Endodermal cell (in vitro differentiated cells): ENCODE measurements around the gene DEDD. TPM values are rescaled to one million over a fixed set of nuclear protein-coding genes. Genes with fewer than 3 reads are reported as not detected.

Experiments used
- DNase-seq: peaks from one replicate; pipeline ENCODE4 v3.0.0-alpha.2; 2017
- H3K27ac ChIP-seq: 2 replicates; pipeline ENCODE4 v1.5.1; 2013; ENCODE audit warnings: mild to moderate bottlenecking, low read depth, low read length, moderate library complexity
- H3K27me3 ChIP-seq: 2 replicates; pipeline ENCODE4 v1.6.1; 2013; ENCODE audit warnings: mild to moderate bottlenecking, low read length, moderate library complexity; ENCODE audit not compliant: insufficient read depth, control insufficient read depth, poor library complexity, severe bottlenecking
- H3K36me3 ChIP-seq: 2 replicates; pipeline ENCODE4 v1.7.0; 2013; ENCODE audit warnings: mild to moderate bottlenecking, low read length, moderate library complexity; ENCODE audit not compliant: control insufficient read depth, insufficient read depth
- H3K4me1 ChIP-seq: one replicate; pipeline ENCODE4 v1.7.0; 2013; ENCODE audit warnings: low read length; ENCODE audit not compliant: control insufficient read depth, insufficient read depth
- H3K4me3 ChIP-seq: 2 replicates; pipeline ENCODE4 v1.5.1; 2013; ENCODE audit warnings: mild to moderate bottlenecking, low read length, moderate library complexity
- H3K9ac ChIP-seq: 2 replicates; pipeline ENCODE4 v1.6.1; 2013; ENCODE audit warnings: mild to moderate bottlenecking, low read length, moderate library complexity; ENCODE audit not compliant: poor library complexity, severe bottlenecking; ENCODE audit errors: extremely low read depth
- H3K9me3 ChIP-seq: 2 replicates; pipeline ENCODE4 v1.6.1; 2013; ENCODE audit warnings: mild to moderate bottlenecking, low read length, moderate library complexity; ENCODE audit not compliant: control insufficient read depth
- H3K27ac Mint-ChIP-seq: 2 replicates; pipeline ENCODE4 v1.8.0; 2020; ENCODE audit warnings: mixed read lengths
- H3K27me3 Mint-ChIP-seq: 2 replicates; pipeline ENCODE4 v1.8.0; 2021; ENCODE audit warnings: mild to moderate bottlenecking, mixed read lengths; ENCODE audit not compliant: insufficient read depth
- H3K36me3 Mint-ChIP-seq: 2 replicates; pipeline ENCODE4 v1.8.0; 2020; ENCODE audit warnings: low read depth, mixed read lengths
- H3K4me1 Mint-ChIP-seq: 2 replicates; pipeline ENCODE4 v1.8.0; 2020; ENCODE audit warnings: mixed read lengths
- H3K4me3 Mint-ChIP-seq: 2 replicates; pipeline ENCODE4 v1.8.0; 2020; ENCODE audit warnings: mild to moderate bottlenecking, moderate library complexity, mixed read lengths
- H3K9me3 Mint-ChIP-seq: 2 replicates; pipeline ENCODE4 v1.8.0; 2020; ENCODE audit warnings: mild to moderate bottlenecking, mixed read lengths
- WGBS, 2 experiments: methylation state at CpG; one replicate each; pipeline versions ENCODE4 v1.1.5 to v1.1.7; 2013; ENCODE audit warnings: missing lambda C conversion rate in 2 of 2, mixed read lengths in 1 of 2; ENCODE audit not compliant: insufficient coverage in 1 of 2, insufficient read length in 1 of 2; 5-methylcytosine and 5-hydroxymethylcytosine counted together
- total RNA-seq, 2 donors: library from RNA; stranded (reverse); fragmentation: NEBNext Ultra II Directional in 1 of 2; extraction: Animal tissue kit (Norgen Biotek cat#: 25700) in 1 of 2; gene quantifications; 2 replicates in 1 of 2; 3 replicates in 1 of 2; pipeline ENCODE4 v1.2.1, GENCODE V29; 2021
- TF ChIP-seq, protein P1 (sequence below): fragments of 200-600 bp; sonication (generic); conservative IDR thresholded peaks from 2 replicates; pipeline ENCODE4 v1.5.0; 2021; ENCODE audit warnings: antibody characterized with exemption, mild to moderate bottlenecking

DEDD gene
- total RNA-seq, 2 donors from 2014 or later = 34.2 to 39.8 TPM

DNA sequence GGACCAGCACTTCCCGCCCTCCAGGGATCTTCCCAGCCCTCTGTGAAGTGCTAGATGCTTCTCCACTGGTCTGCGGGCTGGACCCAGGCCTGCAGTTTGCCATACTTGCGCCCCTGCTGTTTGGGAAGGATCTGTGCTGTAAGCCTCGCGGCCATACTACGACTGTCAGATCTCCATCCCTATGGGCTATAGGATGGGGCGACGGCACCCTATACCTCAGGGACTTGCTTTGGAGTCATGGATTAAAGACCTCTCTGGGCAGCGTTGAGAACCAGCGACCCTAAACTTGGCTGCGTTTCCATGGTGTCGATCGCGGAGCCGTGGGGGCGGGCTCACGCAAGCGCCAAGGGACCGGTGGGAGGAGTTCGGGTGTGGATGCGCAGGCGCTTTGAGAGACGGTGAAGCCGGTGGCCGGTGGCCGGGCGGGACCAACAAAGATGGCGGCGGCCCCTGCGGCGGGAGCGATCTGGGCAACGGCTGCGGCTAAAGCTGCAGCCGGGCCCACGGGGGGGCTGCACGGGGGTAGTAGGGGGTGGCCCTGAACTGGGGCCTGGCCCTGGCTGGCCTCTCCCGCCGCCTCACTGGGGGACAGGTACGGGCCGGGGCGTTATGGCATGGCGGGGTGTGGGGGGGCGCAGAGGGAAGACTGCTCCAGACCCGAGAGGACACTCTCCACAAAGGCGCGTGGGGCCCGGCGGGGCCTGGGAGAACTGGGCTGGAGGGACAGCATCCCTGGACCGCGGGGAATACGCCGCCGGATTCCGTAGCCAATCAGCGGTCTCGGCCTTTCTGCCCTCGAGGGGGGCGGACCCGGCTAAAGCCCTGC, 26.8 kb upstream of the DEDD start, which contains the start of gene USP21:
Gene USP21 (plus strand): TSS at position 414 of the 826 bp plus-strand sequence. CDS start 1,141 bp downstream, outside the sequence.
- H3K9me3 ChIP-seq = no peaks in the 10 kb centered on the region
- no peaks in the 10 kb centered on the region for H3K27me3 Mint-ChIP-seq
- H3K4me1 Mint-ChIP-seq = peaks cover 25% of the 10 kb centered on the region
- 3 to 7% methylated on average over 25 to 60 of the region's 60 CpGs for WGBS, 2 experiments
- peak within 1 kb of the TSS; percentile 77 for H3K4me3 Mint-ChIP-seq
- H3K4me1 ChIP-seq = no peaks in the 10 kb centered on the region
- peaks cover 31% of the 10 kb centered on the region for H3K36me3 Mint-ChIP-seq
- no peaks in the 10 kb centered on the region for H3K27me3 ChIP-seq
- DNase-seq = peak; percentile 97
- no peaks in the 10 kb centered on the region for H3K9me3 Mint-ChIP-seq
- peak within 1 kb of the TSS; percentile 79 for H3K27ac ChIP-seq
- peak within 1 kb of the TSS; percentile 86 for H3K4me3 ChIP-seq
- H3K36me3 ChIP-seq = peaks cover 46% of the 10 kb centered on the region
- H3K27ac Mint-ChIP-seq = peak within 1 kb of the TSS; percentile 89
- H3K9ac ChIP-seq = peak within 1 kb of the TSS; percentile 68
- TF ChIP-seq, protein P1, sequence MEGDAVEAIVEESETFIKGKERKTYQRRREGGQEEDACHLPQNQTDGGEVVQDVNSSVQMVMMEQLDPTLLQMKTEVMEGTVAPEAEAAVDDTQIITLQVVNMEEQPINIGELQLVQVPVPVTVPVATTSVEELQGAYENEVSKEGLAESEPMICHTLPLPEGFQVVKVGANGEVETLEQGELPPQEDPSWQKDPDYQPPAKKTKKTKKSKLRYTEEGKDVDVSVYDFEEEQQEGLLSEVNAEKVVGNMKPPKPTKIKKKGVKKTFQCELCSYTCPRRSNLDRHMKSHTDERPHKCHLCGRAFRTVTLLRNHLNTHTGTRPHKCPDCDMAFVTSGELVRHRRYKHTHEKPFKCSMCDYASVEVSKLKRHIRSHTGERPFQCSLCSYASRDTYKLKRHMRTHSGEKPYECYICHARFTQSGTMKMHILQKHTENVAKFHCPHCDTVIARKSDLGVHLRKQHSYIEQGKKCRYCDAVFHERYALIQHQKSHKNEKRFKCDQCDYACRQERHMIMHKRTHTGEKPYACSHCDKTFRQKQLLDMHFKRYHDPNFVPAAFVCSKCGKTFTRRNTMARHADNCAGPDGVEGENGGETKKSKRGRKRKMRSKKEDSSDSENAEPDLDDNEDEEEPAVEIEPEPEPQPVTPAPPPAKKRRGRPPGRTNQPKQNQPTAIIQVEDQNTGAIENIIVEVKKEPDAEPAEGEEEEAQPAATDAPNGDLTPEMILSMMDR = peak; percentile 56

DNA sequence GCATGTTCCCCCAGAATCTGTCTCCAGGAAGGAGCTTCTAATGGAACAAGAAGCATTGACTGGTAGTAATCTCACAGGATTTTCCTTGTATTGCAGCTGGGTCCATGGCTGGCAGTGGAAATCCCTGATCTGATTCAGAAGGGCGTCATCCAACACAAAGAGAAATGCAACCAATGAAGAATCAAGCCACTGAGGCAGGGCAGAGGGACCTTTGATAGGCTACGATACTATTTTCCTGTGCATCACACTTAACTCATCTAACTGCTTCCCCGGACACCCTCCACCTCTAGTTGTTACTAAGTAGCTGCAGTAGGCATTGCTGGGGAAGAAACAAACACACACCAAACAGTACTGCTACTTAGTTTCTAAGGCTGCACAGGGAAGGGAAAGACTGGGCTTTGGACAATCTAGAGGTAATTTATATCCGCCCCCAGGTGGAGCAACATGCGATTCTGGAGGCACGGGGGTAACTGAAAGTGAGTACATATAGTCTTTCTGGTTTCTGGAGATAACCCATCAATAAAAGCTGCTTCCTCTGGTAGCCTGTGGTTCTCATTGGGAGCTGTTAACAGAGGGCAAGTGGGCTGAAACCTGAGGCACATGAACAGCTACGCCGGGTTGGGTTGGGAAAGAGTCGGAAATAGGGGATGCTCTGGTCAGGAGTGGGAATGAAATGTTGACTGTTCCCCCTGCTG, 26.0 kb upstream of the DEDD start:
- H3K9ac ChIP-seq = peak overlapping the region; percentile 68
- H3K27ac ChIP-seq = no peak overlapping the region
- peaks cover 43% of the 10 kb centered on the region for H3K36me3 ChIP-seq
- Mint-ChIP-seq H3K4me3 (peak overlapping the region; percentile 77), H3K36me3 (peaks cover 27% of the 10 kb centered on the region), H3K4me1 (peaks cover 25% of the 10 kb centered on the region), H3K27ac (peak overlapping the region; percentile 89), H3K9me3 (no peaks in the 10 kb centered on the region), H3K27me3 (no peaks in the 10 kb centered on the region)
- no peak for DNase-seq
- no peaks in the 10 kb centered on the region for H3K27me3 ChIP-seq
- no peaks in the 10 kb centered on the region for H3K4me1 ChIP-seq
- H3K4me3 ChIP-seq = peak overlapping the region; percentile 86
- TF ChIP-seq, protein P1 = no peak
- WGBS, 2 experiments = 89 to 92% methylated on average over 5 to 9 of the region's 9 CpGs
- H3K9me3 ChIP-seq = no peaks in the 10 kb centered on the region

DNA sequence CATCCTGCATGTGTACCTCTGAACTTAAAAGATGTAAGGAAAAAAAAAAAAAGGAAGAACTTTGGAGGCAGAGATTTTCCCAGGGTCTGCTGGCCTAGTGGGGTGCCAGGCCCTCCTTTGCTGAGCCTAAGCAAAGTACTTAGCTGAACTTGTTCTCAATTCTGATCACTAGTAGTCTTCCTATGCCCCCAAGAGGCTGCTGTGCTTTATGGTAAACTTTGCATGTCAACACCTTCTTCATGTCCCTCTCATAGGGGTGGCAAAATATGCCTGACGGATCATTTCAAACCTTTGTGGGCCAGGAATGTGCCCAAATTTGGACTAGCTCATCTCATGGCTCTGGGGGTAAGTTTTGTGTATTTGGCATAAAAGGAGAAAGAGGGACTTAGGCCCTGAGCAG, 25.4 kb upstream of the DEDD start:
- TF ChIP-seq, protein P1 = no peak

More for the DNA sequence above, 25.4 kb upstream of the DEDD start:
- Mint-ChIP-seq H3K36me3 (peaks cover 21% of the 10 kb centered on the region), H3K9me3 (no peaks in the 10 kb centered on the region), H3K4me3 (no peak overlapping the region), H3K27me3 (no peaks in the 10 kb centered on the region), H3K27ac (no peak overlapping the region), H3K4me1 (peaks cover 25% of the 10 kb centered on the region)
- peaks cover 37% of the 10 kb centered on the region for H3K36me3 ChIP-seq
- H3K4me1 ChIP-seq = no peaks in the 10 kb centered on the region
- DNase-seq = no peak
- H3K9ac ChIP-seq = no peak overlapping the region
- H3K4me3 ChIP-seq = no peak overlapping the region
- WGBS, 2 experiments = 94 to 100% methylated on average over 1 of the region's 1 CpG
- no peaks in the 10 kb centered on the region for H3K27me3 ChIP-seq
- no peak overlapping the region for H3K27ac ChIP-seq
- H3K9me3 ChIP-seq = no peaks in the 10 kb centered on the region
